ENCODE data around the gene WDR7.

The WDR7 gene

DNA sequence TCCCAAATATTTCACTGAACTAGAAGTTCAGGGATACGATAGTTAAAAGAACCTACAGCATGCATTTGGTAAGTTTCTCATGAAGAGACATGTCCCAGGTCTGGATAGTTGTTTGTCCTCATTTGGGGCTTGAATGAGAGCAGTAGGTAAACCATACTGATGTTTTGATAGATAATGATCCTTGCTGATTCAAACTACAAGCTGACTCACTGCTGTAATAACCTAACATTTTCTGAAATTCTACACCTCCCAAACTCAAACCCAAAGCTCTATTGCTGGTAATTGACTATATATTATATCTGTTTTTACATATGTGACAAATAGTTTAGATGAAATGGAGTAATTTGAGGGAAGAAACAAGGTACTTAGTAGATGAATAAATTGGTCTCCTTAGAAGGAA lies 341.6 kb downstream of the WDR7 start:
- DNase-seq (ENCODE audit: low read depth), result no peak

- DNase-seq (ENCODE audit: low read depth), result no peak
Measured at GRCh38 chr18:56995579-56996188, 344.5 kb downstream of the WDR7 start.

GRCh38 chr18:56997200-56997599 lies 346.0 kb downstream of the WDR7 start:
- DNase-seq (ENCODE audit: low read depth), result no peak

DNA sequence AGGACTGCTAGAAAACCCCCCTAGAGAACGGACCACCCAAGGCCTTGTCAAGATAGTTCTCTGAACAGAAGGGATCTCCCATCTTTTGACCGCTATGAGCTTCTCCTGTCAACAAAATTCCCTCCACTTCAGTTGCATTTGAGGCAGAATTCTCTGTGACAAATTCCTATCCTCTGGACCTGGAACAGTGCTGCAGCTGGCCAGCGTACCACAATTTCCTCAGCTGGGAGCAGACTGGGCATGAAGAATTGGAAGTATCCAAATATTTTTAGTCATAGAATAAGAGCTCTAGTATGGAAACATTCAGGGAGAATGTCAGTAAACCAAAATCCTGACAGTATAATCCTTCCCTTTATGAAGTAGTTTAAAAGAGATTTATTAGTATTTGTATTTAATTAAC lies 348.7 kb downstream of the WDR7 start:
- no peak for DNase-seq (ENCODE audit: low read depth)

- DNase-seq (ENCODE audit: low read depth), result no peak
Measured at GRCh38 chr18:57002627-57003026, 351.5 kb downstream of the WDR7 start.

- DNase-seq (ENCODE audit: low read depth), result no peak
Measured at GRCh38 chr18:57003342-57003741, 352.2 kb downstream of the WDR7 start.

DNA sequence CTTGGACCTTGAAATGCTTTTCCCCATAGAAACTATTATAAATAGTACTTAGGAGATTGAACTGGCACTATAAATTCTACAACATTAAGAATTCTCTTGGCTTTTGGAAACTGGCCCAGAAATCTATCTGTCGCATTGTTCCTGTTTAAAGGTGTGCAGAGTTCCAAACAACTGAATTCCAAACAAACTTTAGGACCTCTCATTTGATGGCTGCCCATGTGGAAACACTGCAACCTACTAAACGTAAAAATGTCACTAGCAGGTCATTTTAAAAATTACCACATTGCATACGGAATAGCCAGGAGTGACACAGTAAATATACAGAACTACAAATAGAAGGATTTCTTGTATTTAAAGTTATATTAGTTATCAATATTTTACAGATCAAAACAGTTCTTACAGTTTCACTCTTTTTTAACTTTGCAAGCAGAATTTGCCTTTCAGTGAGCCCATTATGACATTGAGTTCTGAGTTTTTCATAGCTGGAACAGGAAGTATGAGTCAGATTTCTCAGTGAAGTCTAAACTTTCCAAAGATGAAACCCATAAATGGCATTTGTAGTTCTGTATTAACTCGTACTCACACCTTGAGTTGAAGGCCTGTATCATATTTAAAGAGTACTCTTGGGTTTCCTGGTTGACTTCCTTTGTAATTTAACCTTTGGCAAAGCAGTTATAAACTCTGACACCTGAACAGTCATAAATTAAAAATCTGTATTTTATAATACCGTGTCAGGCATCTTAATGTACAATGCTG lies 353.4 kb downstream of the WDR7 start:
- peak; percentile 21 for DNase-seq (ENCODE audit: low read depth)

DNA sequence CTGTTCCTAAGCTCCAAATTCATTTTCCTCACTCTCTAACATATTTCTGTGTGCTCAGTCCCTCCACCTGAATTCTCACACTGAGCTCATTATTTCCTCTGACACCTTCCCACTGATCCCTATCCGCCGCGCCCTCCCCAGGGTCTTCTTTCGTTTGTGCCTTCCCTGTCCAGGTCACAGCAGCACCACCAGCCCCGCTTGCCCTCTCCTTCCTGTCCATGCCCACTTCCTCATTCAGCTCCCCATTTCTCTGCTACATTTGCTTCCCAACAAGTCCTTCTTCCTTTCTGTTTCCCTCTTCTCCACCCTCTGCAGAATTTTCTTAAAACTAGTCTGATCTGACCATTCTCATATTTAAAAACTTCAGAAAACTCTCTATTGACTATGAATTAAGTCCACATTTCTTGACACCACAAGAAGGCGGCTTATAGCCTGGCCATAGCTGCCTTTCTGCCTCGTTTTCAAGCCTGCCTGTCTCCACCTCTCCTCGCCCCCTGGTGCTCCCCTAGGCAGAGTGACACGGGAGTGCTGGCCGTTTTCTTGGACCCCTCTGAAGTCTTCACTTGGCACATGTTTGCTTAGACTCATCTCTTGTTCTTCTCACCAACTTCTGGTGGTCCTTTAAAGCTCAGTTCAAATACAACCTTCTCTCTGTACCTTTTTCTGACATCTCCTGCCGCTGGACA lies 357.0 kb downstream of the WDR7 start:
- no peak for DNase-seq (ENCODE audit: low read depth)

GRCh38 chr18:57009844-57010243 lies 358.7 kb downstream of the WDR7 start:
- DNase-seq (ENCODE audit: low read depth), result no peak

DNA sequence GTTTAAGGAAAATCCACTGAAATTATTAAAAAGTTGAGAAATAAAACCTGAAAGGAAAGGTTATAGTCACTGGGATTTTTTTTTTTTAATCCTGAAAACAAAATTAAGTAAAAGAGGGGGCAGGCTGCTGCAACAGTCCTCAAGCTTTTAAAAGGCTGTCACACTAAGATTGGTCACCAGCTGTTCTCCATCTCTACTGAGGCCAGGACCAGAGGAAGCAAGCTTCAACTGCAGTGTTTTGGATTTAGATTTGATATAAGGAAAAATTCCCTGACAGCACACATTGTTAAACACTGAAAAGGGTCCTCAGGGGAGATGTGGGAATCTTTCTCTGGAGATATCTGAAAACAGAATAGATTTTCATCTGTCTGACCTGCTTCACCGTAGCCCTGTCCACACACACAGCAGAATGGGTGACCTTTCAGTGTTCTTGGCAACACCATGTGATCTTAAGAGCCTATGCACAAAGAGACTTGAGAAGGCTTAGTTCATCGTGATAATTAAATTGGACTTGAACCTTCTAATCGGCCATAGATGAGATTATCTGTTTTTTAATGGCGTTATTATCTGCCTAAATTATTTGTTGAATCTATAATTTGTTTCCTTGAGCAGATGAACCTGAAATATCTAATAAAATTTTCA lies 363.7 kb downstream of the WDR7 start:
- no peak for DNase-seq (ENCODE audit: low read depth)

GRCh38 chr18:57015451-57015850 lies 364.3 kb downstream of the WDR7 start:
- DNase-seq (ENCODE audit: low read depth), result no peak

GRCh38 chr18:57018845-57019244 lies 367.7 kb downstream of the WDR7 start:
- DNase-seq (ENCODE audit: low read depth), result no peak

DNA sequence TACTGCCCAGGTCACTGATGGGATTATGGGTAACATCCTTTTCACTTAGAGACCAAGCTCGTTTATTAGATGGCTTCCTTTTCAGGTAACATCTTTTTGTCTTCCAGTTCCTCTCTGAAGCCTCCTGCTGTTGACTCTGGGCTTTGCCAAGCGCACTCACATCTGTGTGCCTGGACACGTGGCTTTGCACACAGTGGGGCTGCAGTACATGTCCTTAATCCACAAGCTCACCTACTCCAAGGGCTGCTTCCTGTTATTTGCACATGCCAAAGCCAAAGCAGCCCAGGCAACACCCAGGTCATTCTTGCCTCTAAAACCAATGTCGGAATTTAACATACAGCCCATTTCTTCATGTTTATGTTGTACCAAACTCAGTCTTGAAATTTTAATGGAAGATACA lies 371.6 kb downstream of the WDR7 start:
- DNase-seq (ENCODE audit: low read depth), result no peak

GRCh38 chr18:57023275-57023882 lies 372.2 kb downstream of the WDR7 start:
- no peak for DNase-seq (ENCODE audit: low read depth)

GRCh38 chr18:57025540-57025939 lies 374.4 kb downstream of the WDR7 start:
- DNase-seq (ENCODE audit: low read depth), result no peak

- DNase-seq (ENCODE audit: low read depth), result no peak
Measured at GRCh38 chr18:57026316-57026715, 375.2 kb downstream of the WDR7 start.

DNA sequence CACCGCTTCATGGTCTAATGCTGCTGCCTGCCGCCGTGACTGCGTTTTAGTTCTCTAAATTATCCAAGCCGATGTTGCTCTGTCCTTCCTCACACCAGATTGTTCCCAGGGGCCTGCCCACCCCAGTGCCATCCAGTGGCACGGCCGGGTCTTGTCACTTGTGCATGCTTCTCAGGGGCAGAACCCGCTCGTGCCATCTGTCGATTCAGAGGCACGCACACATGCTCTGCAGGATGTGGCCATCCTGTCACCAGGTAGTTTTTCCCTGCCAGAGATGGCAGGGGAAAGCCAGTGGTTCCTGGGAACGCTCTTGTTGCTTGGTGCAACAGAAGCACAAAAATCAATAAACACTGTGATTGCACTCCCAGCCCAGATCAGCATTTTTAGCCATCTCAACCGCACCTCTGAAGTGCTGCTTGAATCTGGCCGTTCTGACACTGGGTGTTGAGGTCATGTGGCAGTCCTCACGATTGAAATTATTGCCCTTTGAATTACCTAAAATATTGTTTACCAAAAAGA lies 376.1 kb downstream of the WDR7 start:
- DNase-seq (ENCODE audit: low read depth), result no peak

GRCh38 chr18:57029761-57030160 lies 378.6 kb downstream of the WDR7 start:
- no peak for DNase-seq (ENCODE audit: low read depth)

DNA sequence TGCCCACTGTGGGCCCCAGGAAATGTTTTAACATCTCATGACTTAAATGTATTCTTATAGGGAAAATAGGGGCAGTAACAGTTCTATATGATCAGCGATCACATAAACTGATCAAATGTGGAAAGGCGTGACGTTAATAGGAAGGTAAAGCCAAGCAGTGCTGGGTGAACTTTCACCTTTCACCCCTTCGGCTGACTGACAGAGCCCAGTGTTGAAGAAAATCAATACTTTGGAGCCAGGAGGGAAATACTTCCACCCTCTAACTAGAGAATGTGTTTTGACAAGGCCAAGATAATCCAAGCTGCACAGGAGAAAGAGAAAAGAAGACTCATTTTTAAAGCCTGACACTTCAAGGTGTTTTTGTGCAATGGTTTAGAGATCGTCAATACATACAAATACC lies 379.3 kb downstream of the WDR7 start:
- no peak for DNase-seq (ENCODE audit: low read depth)

DNA sequence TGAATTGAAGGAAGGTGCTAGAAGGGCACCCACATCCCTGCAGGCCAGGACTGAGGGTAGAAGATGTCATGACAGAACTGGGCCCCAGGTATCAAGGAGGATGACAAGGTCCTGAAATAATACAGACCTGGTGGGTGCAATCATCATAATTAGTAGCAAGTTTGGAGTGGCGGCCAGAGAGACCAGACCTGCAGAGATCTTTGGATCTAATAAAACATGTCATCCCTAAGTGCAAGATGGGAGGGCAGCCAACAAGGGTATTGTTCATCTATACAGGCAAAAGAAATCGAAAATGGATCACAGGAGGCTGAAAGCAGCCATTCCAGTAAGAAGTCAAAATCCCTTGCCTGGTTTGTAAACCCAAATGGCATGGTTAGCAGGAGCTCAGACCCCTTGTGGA lies 384.4 kb downstream of the WDR7 start:
- DNase-seq (ENCODE audit: low read depth), result no peak

DNA sequence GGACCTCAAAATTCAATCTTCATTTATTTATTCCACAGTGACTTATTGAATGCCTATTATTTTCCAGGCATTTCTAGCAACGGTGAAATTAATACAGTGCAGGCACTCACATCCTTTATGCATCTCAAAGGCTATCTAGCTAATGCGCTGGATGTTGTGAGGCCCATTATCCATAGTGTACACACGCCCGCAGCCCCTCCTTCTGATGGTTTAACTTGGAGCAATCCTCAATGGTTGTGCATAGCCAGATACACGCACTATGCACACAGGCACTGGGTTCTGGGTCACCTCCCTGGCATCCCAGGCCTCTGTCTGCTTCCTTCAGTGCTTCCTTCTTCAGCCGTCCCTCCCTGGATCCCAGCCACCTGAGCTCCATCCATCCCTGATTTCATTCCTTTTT lies 387.2 kb downstream of the WDR7 start:
- DNase-seq (ENCODE audit: low read depth), result no peak

DNA sequence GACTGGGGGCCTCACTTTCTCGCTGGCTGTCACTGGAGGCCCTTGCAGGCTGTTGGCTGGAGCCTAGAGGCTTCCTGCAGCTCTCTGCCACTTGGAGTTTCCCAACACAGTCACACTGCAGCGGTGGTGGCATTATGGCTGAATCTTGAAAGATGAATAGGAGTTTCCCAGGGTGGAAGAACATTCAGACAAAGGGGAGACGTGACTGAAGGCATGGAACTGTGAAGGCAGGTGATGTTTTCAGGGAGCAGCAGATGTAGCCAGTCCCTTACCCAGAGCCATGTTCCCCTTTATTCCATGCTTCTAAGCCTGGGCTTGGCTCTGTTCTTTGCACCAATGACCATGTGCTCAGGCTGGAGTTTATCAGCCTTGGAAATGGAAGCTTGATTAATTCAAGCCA lies 389.0 kb downstream of the WDR7 start:
- DNase-seq (ENCODE audit: low read depth), result no peak
